DND-41 (cell line): Measurements from ENCODE around the gene CDH12.

Source experiments
- CTCF ChIP-seq: IDR thresholded peaks from 2 replicates; pipeline ENCODE4 v1.5.1; 2012; ENCODE audit warnings: borderline replicate concordance, low read length, moderate library complexity, mild to moderate bottlenecking; ENCODE audit not compliant: poor library complexity, severe bottlenecking; ENCODE audit errors: extremely low read depth
- EZH2 ChIP-seq: IDR thresholded peaks from 3 replicates; pipeline ENCODE4 v1.6.1; 2012; ENCODE audit warnings: borderline replicate concordance, low read depth, mild to moderate bottlenecking, moderate library complexity, low read length, inconsistent platforms; ENCODE audit not compliant: severe bottlenecking

- TF ChIP-seq EZH2 (no peak), CTCF (no peak)
Observed at GRCh38 chr5:22693121-22693520, 160.0 kb downstream of the CDH12 start.
